ENCODE results near the gene CMTM2. TPM values are rescaled to one million over a fixed set of nuclear protein-coding genes. Genes with fewer than 3 reads are reported as not detected.
"Not testable (repeated sequence)": the region's sequence is repeated elsewhere in the genome, so short reads cannot be mapped to it uniquely, and the experiment has no call there.

Gene CMTM2
- total RNA-seq, 2 experiments from 2014 or later, result 0.36 to 0.45 TPM

DNA sequence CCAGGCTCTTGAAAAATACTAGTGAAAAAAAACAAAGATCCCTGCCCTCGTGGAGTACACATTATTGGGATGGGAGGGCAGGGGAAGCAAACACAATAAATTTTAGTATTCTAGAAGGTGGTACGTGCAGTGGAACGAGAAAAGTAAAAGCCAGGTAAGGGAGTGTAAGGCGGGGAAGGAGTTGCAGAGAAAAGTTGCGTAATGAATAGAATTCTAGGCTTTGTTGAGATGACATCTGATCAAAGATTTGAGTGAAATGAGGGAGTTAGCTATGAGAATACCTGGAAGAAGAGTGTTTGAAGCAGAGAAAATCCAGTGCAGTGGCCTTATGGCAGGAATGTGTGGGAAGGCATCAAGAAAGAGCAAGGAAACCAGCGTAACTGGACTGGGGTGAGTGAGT is 24.8 kb upstream of the CMTM2 start:
- Mint-ChIP-seq H3K36me3 (peaks cover 42% of the 10 kb centered on the region), H3K27ac (peak overlapping the region; percentile 96), H3K27me3 (peaks cover 2% of the 10 kb centered on the region), H3K4me1 (ENCODE audit: low read depth) (peaks cover 68% of the 10 kb centered on the region), H3K9me3 (no peaks in the 10 kb centered on the region), H3K4me3 (peak overlapping the region; percentile 95)
- intact Hi-C loops (cut with micrococcal nuclease), result no loop called here
- CTCF ChIA-PET, result interaction anchor here (1.0 to 4.3 kb wide), 4 partner anchors 9 to 147 kb away, joined by 3 to 44 read pairs (median 10); no protein-coding TSS in a partner anchor
- POLR2A ChIA-PET, result interaction anchor here (1.0 to 2.5 kb wide), 2 partner anchors 7 to 9 kb away, joined by 3 to 7 read pairs; no protein-coding TSS in a partner anchor
- DNase-seq, result no peak

DNA sequence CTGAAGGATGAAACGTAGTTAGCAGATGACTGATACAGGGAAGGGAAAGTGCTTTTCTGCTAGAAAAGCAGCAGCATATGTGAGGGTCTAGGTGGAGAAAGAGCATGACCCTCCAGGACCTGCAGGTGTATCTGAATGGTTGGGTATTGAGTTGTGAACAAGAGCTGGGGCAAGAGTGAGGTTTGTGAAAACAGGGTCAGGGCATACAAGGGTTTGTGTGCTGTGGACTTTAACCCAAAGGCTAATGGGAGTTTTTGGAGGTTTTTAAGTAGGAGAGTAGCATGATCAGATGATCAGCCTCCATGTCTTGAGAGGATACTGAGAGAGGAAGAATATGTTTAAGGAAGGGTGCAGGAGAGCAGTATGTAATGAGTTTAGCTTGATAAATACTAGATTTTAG is 19.2 kb upstream of the CMTM2 start:
- no peaks in the 10 kb centered on the region for H3K9me3 Mint-ChIP-seq

DNA sequence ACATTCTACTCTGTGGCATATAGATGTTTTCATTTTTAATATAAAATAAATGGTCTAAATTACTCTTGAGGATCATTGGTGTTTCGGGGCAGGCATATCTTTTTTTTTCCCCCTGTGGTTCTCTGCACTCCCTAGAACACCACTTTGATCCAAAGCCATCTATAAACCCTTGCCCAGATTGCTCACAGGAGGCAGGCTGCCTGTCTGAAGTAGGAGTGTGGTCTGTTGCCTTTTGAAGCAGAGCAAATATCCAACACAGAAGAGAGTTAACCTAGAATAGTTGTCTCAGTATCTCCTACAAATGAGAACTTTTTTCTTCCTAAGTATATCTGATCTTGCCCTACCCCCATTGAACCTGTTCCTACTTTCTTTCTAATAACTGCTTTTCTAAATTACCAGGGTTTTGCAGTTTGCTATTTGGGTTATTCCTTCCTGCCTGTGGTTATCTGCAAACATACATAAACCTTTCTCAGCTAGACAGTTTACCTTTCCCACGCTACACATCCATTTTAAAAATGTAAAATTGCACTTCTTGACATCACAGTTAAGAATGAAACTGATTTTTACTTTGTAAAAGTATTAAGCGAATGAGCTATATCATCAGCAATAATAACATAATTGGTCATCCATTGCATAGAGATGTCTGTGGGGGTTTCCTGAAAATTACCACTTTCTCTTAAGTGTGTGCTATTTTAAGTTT is 17.7 kb upstream of the CMTM2 start:
- H3K36me3 Mint-ChIP-seq, result peaks cover 50% of the 10 kb centered on the region
- peaks cover 69% of the 10 kb centered on the region for H3K4me1 Mint-ChIP-seq (ENCODE audit: low read depth)
- no peaks in the 10 kb centered on the region for H3K27me3 Mint-ChIP-seq
- intact Hi-C loops (cut with micrococcal nuclease), result loop anchor here (5.0 kb wide), 2 partner anchors 191 to 311 kb away; partner anchors contain the start of gene DYNC1LI2
- DNase-seq, result no peak
- CTCF ChIA-PET, result interaction anchor here (1.0 to 4.4 kb wide), 13 partner anchors 9 to 307 kb away, joined by 3 to 44 read pairs (median 5); partner anchors contain the start of genes CKLF and CMTM3
- H3K4me3 Mint-ChIP-seq, result no peak overlapping the region
- POLR2A ChIA-PET, result interaction anchor here (1.0 to 1.3 kb wide), 2 partner anchors 8 to 42 kb away, joined by 4 to 7 read pairs; partner anchors contain the start of genes CKLF and CMTM3
- H3K9me3 Mint-ChIP-seq, result no peaks in the 10 kb centered on the region
- H3K27ac Mint-ChIP-seq, result peak overlapping the region; percentile 20

More for the DNA sequence above, 19.2 kb upstream of the CMTM2 start:
- Mint-ChIP-seq H3K36me3 (peaks cover 46% of the 10 kb centered on the region), H3K4me1 (ENCODE audit: low read depth) (peaks cover 79% of the 10 kb centered on the region), H3K27me3 (no peaks in the 10 kb centered on the region), H3K27ac (no peak overlapping the region), H3K4me3 (no peak overlapping the region)
- CTCF ChIA-PET, result interaction anchor here (0.8 to 1.3 kb wide), 2 partner anchors 10 to 308 kb away, joined by 3 to 5 read pairs; partner anchors contain the start of gene TK2
- DNase-seq, result no peak
- POLR2A ChIA-PET, result no interaction called here
- intact Hi-C loops (cut with micrococcal nuclease), result loop anchor here (5.0 kb wide), 2 partner anchors 192 to 312 kb away; partner anchors contain the start of gene DYNC1LI2

- no peak for DNase-seq
- Mint-ChIP-seq H3K4me3 (no peak overlapping the region), H3K9me3 (peaks cover 2% of the 10 kb centered on the region), H3K27ac (no peak overlapping the region), H3K36me3 (peaks cover 57% of the 10 kb centered on the region), H3K27me3 (no peaks in the 10 kb centered on the region), H3K4me1 (ENCODE audit: low read depth) (peaks cover 71% of the 10 kb centered on the region)
- intact Hi-C loops (cut with micrococcal nuclease), result loop anchor here (5.0 kb wide), 2 partner anchors 190 to 310 kb away; partner anchors contain the start of gene DYNC1LI2
- ChIA-PET POLR2A (interaction anchor here (1.0 to 2.2 kb wide), 4 partner anchors 9 to 42 kb away, joined by 4 to 27 read pairs (median 14); partner anchors contain the start of genes CKLF and CMTM3), CTCF (interaction anchor here (0.6 to 4.4 kb wide), 18 partner anchors 10 to 306 kb away, joined by 3 to 44 read pairs (median 4); partner anchors contain the start of genes CKLF and CMTM3)
Measured at GRCh38 chr16:66562409-66562808, 16.9 kb upstream of the CMTM2 start.

DNA sequence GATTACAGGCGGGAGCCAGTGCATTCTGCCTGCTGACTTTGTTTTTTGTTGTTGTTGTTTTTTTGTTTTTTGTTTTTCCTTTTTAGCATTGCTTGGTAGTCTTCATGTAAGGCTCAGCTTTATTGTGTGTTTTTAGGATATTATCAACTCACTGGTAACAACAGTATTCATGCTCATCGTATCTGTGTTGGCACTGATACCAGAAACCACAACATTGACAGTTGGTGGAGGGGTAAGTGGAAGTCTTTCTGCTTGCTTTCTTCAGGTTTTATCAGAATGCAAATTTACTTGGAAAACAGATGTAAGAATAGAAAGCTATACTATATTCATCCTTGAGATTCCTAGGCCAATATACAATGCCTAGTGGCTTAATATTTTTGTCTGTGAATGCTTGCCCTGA is 16.3 kb upstream of the CMTM2 start:
- H3K36me3 Mint-ChIP-seq, result peaks cover 58% of the 10 kb centered on the region
- no peaks in the 10 kb centered on the region for H3K27me3 Mint-ChIP-seq
- peaks cover 2% of the 10 kb centered on the region for H3K9me3 Mint-ChIP-seq
- intact Hi-C loops (cut with micrococcal nuclease), result loop anchor here (1.0 to 5.0 kb wide), 3 partner anchors 26 to 309 kb away; partner anchors contain the start of gene DYNC1LI2
- no peak overlapping the region for H3K27ac Mint-ChIP-seq
- H3K4me1 Mint-ChIP-seq (ENCODE audit: low read depth), result peaks cover 73% of the 10 kb centered on the region
- POLR2A ChIA-PET, result interaction anchor here (1.0 to 2.3 kb wide), 8 partner anchors 10 to 155 kb away, joined by 4 to 27 read pairs (median 5); partner anchors contain the start of genes CKLF, CMTM3 and TK2
- no peak overlapping the region for H3K4me3 Mint-ChIP-seq
- DNase-seq, result no peak
- CTCF ChIA-PET, result interaction anchor here (0.6 to 4.4 kb wide), 19 partner anchors 10 to 305 kb away, joined by 3 to 44 read pairs (median 4); partner anchors contain the start of genes CKLF and CMTM3

DNA sequence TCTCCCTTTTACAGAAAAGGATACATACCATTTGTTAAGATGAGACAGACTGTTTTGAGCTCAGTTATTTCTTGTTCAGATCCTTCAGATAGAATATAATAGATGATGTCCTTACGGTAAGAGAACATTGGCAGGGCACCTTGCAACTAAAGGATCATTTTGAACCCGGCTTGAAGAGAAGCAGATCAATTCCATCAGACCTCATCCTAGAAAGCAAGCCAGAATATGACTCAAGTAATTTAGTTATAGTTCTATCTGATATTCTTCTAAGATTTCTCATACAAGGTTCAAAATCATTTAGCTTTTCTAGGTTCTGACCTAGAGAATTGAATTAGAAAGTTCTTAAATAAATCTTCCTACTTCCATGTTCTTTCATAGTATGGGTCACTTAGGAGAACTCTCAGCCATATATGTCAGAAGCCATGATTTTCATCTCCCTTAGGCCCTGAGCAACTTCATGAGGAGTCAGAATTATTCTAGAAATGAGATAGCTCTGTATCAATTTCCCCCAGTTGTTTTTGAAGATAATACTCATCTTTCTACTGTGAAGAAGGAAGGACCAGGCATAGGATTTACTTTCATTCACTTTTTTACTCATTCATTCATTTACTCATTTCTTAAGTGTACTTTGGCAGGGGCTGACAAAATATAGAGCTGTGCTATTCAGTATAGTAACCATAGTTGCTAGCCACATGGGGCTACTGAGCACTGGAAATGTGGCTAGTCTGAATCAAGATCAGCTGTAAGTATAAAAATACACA is 15.5 kb upstream of the CMTM2 start:
- DNase-seq, result peak; percentile 45
- ChIA-PET POLR2A (interaction anchor here (0.8 to 2.3 kb wide), 12 partner anchors 9 to 309 kb away, joined by 3 to 27 read pairs (median 4); partner anchors contain the start of genes CKLF, CMTM3 and TK2), CTCF (interaction anchor here (0.6 to 4.4 kb wide), 19 partner anchors 11 to 304 kb away, joined by 3 to 44 read pairs (median 4); partner anchors contain the start of genes CKLF and CMTM3)
- Mint-ChIP-seq H3K9me3 (peaks cover 2% of the 10 kb centered on the region), H3K27ac (peak overlapping the region; percentile 75), H3K4me3 (no peak overlapping the region), H3K27me3 (no peaks in the 10 kb centered on the region), H3K4me1 (ENCODE audit: low read depth) (peaks cover 66% of the 10 kb centered on the region), H3K36me3 (peaks cover 54% of the 10 kb centered on the region)
- intact Hi-C loops (cut with micrococcal nuclease), result loop anchor here (1.0 to 5.0 kb wide), 7 partner anchors 10 to 309 kb away; partner anchors contain the start of gene DYNC1LI2

- intact Hi-C loops (cut with micrococcal nuclease), result no loop called here
- POLR2A ChIA-PET, result no interaction called here
- Mint-ChIP-seq H3K4me3 (no peak within 1 kb of the TSS), H3K36me3 (peaks cover 40% of the 10 kb centered on the region), H3K27ac (no peak within 1 kb of the TSS), H3K9me3 (peaks cover 2% of the 10 kb centered on the region), H3K27me3 (no peaks in the 10 kb centered on the region), H3K4me1 (ENCODE audit: low read depth) (peaks cover 43% of the 10 kb centered on the region)
- CTCF ChIA-PET, result interaction anchor here (1.4 kb wide), 1 partner anchor 42 kb away, joined by 8 read pairs; no protein-coding TSS in a partner anchor
- DNase-seq, result no peak
Measured at GRCh38 chr16:66566051-66566901, 13.0 kb upstream of the CMTM2 start, which contains the start of gene CMTM1. Gene CMTM1 (plus strand): TSS chr16:66566439. CDS start chr16:66566514, 75 bp downstream.

GRCh38 chr16:66567270-66567669 is 12.0 kb upstream of the CMTM2 start:
- CTCF ChIA-PET; POLR2A ChIA-PET; DNase-seq; H3K27me3 Mint-ChIP-seq; H3K9me3 Mint-ChIP-seq; intact Hi-C loops (cut with micrococcal nuclease); H3K4me3 Mint-ChIP-seq; H3K27ac Mint-ChIP-seq: not testable (repeated sequence)
- peaks cover 36% of the 10 kb centered on the region for H3K4me1 Mint-ChIP-seq (ENCODE audit: low read depth)
- H3K36me3 Mint-ChIP-seq, result peaks cover 35% of the 10 kb centered on the region

GRCh38 chr16:66568355-66568754 is 10.9 kb upstream of the CMTM2 start:
- H3K27ac Mint-ChIP-seq, result no peak overlapping the region
- POLR2A ChIA-PET, result no interaction called here
- peaks cover 27% of the 10 kb centered on the region for H3K4me1 Mint-ChIP-seq (ENCODE audit: low read depth)
- H3K4me3 Mint-ChIP-seq, result no peak overlapping the region
- intact Hi-C loops (cut with micrococcal nuclease), result no loop called here
- CTCF ChIA-PET, result interaction anchor here (1.3 kb wide), 1 partner anchor 40 kb away, joined by 4 read pairs; no protein-coding TSS in a partner anchor
- no peaks in the 10 kb centered on the region for H3K27me3 Mint-ChIP-seq
- peaks cover 31% of the 10 kb centered on the region for H3K36me3 Mint-ChIP-seq
- peaks cover 2% of the 10 kb centered on the region for H3K9me3 Mint-ChIP-seq
- no peak for DNase-seq

DNA sequence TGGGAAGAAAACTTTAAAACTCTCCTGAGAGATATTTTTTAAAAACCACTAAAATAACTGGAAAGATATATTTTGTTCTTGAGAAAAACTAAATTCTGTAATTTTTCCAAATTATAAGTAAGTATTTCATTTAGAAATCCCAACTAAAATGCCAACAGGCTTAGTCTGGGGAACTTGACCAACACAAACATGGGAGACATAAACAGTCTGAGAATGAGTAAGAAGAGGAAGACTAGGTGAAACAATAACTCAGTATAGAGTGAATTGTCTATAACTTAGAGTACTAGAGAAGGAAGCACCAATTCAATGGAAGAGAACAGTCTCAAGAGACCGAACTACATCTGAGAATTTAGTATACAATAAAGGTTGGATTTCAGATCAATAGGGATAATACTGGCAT is 10.1 kb upstream of the CMTM2 start:
- intact Hi-C loops (cut with micrococcal nuclease), result no loop called here
- Mint-ChIP-seq H3K4me3 (no peak overlapping the region), H3K36me3 (peaks cover 29% of the 10 kb centered on the region), H3K27ac (no peak overlapping the region), H3K4me1 (ENCODE audit: low read depth) (peaks cover 20% of the 10 kb centered on the region), H3K9me3 (peaks cover 2% of the 10 kb centered on the region), H3K27me3 (no peaks in the 10 kb centered on the region)
- ChIA-PET POLR2A (interaction anchor here (0.6 kb wide), 2 partner anchors 16 to 255 kb away, joined by 3 to 4 read pairs; no protein-coding TSS in a partner anchor), CTCF (interaction anchor here (0.6 to 1.8 kb wide), 5 partner anchors 39 to 193 kb away, joined by 3 to 6 read pairs (median 5); no protein-coding TSS in a partner anchor)
- DNase-seq, result no peak
